COLO668 (cell line): ENCODE results near the gene LGMN.

ENCODE experiments used
- DNase-seq: peaks from one replicate; lab custom pipeline; 2025; ENCODE audit not compliant: unreplicated experiment; lab: John Stamatoyannopoulos, UW

The LGMN gene

GRCh38 chr14:92656306-92657081 is 91.9 kb downstream of the LGMN start:
- no peak for DNase-seq

GRCh38 chr14:92655419-92656201 is 92.8 kb downstream of the LGMN start:
- DNase-seq, result no peak

- no peak for DNase-seq
Observed at GRCh38 chr14:92654239-92654901, 94.1 kb downstream of the LGMN start.
